ENCODE measurements around the gene C19orf67. TPM values are rescaled to one million over a fixed set of nuclear protein-coding genes. Genes with fewer than 3 reads are reported as not detected.

Gene C19orf67
- total RNA-seq, 1 donor, result 0.27 TPM

- TF ChIP-seq, protein P1, sequence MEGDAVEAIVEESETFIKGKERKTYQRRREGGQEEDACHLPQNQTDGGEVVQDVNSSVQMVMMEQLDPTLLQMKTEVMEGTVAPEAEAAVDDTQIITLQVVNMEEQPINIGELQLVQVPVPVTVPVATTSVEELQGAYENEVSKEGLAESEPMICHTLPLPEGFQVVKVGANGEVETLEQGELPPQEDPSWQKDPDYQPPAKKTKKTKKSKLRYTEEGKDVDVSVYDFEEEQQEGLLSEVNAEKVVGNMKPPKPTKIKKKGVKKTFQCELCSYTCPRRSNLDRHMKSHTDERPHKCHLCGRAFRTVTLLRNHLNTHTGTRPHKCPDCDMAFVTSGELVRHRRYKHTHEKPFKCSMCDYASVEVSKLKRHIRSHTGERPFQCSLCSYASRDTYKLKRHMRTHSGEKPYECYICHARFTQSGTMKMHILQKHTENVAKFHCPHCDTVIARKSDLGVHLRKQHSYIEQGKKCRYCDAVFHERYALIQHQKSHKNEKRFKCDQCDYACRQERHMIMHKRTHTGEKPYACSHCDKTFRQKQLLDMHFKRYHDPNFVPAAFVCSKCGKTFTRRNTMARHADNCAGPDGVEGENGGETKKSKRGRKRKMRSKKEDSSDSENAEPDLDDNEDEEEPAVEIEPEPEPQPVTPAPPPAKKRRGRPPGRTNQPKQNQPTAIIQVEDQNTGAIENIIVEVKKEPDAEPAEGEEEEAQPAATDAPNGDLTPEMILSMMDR (IDR thresholded peaks at IDR 0.05; ENCODE audit: insufficient read depth, low read length), result no peak
- peak overlapping the region; percentile 13 for H3K4me3 ChIP-seq (ENCODE audit: low read depth, low read length)
- no peak for DNase-seq (ENCODE audit: low read depth)
These were observed 27.1 kb downstream of the C19orf67 start for GRCh38 chr19:14058182-14059092.

DNA sequence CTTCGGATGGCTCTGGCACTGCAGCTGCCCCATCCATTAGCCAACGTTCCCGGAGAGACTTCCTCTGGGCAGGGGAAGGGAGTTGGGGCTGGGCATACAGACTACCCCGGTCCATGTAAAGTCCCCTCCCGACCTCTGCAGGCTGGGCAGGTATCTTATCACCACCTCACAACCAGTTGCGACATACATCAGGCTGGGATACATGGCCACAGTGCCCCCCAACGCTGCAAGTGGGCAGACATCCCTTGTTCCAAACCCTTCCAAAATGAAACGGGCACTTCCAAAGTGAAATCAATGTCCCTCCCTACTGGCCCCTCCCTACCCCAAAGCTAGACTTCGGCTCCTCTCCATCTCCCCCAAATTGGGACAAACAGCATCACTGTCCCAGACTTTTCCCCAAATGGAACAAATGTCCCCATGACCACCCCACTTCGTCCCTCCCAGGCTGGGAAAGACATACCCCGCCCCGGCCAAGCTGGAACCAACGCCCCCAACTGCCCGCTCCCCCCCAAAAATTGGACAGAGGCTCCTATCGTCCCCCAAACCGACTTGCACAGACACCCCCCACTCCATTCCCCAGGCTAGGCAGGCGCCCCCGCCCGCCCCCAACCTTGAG, 28.7 kb downstream of the C19orf67 start:
- peak overlapping the region; percentile 44 for H3K4me3 ChIP-seq (ENCODE audit: low read depth, low read length)
- TF ChIP-seq, protein P1 (IDR thresholded peaks at IDR 0.05; ENCODE audit: insufficient read depth, low read length), result no peak
- DNase-seq (ENCODE audit: low read depth), result no peak

- DNase-seq (ENCODE audit: low read depth), result no peak
- H3K4me3 ChIP-seq (ENCODE audit: low read depth, low read length), result no peak overlapping the region
- TF ChIP-seq, protein P1 (IDR thresholded peaks at IDR 0.05; ENCODE audit: insufficient read depth, low read length), result no peak
These were observed 29.4 kb downstream of the C19orf67 start for GRCh38 chr19:14056069-14056666.

DNA sequence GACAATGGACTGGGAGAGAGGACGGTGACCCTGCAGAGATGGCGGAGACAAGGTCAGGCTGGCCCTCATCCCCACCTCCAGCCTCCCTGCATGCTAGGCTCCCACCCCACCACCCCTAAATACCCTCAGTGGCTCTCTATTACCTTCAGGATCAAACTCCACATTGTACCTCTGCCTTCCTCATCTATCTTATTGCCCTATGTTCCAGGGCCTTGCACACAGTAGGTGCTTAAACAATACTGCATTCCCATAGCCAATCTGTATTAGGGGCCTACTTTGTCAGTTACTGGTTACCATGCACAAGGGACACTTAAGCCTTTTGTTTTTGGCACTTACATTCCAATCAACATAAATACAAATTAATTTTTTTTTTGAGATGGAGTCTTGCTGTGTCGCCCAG, 30.2 kb downstream of the C19orf67 start:
- TF ChIP-seq, protein P1 (IDR thresholded peaks at IDR 0.05; ENCODE audit: insufficient read depth, low read length), result no peak
- no peak for DNase-seq (ENCODE audit: low read depth)
- H3K4me3 ChIP-seq (ENCODE audit: low read depth, low read length), result no peak overlapping the region

DNA sequence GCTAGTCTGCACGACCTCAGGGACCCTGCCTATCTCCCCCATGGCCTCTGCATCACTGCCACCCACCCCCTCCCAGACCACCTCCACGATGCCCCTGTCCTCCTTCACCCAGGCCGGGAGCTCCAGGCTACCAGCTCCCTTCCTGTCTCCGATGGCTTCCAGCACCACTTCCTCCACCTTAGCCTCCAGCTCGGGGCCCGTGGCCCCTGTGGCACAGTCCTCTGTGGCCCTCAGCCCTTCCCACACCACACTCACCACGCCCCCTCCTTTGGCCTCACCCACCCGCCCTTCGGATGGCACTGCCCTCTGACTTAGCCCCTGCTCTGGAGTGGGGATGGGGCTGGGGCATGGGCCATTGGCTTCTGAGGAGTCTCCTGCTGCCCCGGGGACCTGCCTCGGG, 30.9 kb downstream of the C19orf67 start:
- H3K4me3 ChIP-seq (ENCODE audit: low read depth, low read length), result no peak overlapping the region
- no peak for DNase-seq (ENCODE audit: low read depth)
- TF ChIP-seq, protein P1 (IDR thresholded peaks at IDR 0.05; ENCODE audit: insufficient read depth, low read length), result no peak

GRCh38 chr19:14054099-14054498, 31.5 kb downstream of the C19orf67 start:
- no peak overlapping the region for H3K4me3 ChIP-seq (ENCODE audit: low read depth, low read length)
- TF ChIP-seq, protein P1 (IDR thresholded peaks at IDR 0.05; ENCODE audit: insufficient read depth, low read length), result no peak
- no peak for DNase-seq (ENCODE audit: low read depth)
